Esophagus squamous epithelium (tissue), 4 donors: ENCODE measurements around the gene CHAF1A.

Experiments used
- CTCF ChIP-seq, 6 experiments: fragments of 450-650 bp in 4 of 6; fragments of 200-600 bp in 2 of 6; sonication (generic) in 2 of 6; IDR thresholded peaks; one replicate each; pipeline ENCODE4 v1.5.1; 2016 to 2019; ENCODE audit warnings: antibody characterized with exemption in 6 of 6, mild to moderate bottlenecking in 4 of 6, moderate library complexity in 4 of 6
- POLR2A ChIP-seq, 4 donors: fragments of 450-650 bp; IDR thresholded peaks; one replicate each; pipeline ENCODE4 v1.6.1; 2017; ENCODE audit warnings: antibody characterized with exemption in 4 of 4, mild to moderate bottlenecking in 4 of 4, moderate library complexity in 3 of 4

GRCh38 chr19:4401769-4402170 lies 670 bp upstream of the CHAF1A start:
- no peak for TF ChIP-seq POLR2A (IDR thresholded peaks at IDR 0.05)
- TF ChIP-seq CTCF (IDR thresholded peaks at IDR 0.05) = no peak
